GM23248 (cell line): ENCODE measurements around the gene SIK2. TPM values are rescaled to one million over a fixed set of nuclear protein-coding genes. Genes with fewer than 3 reads are reported as not detected.

ENCODE experiments used
- DNase-seq: peaks from one replicate; pipeline ENCODE4 v3.0.0-alpha.2; 2015
- H2AFZ ChIP-seq: fragments of 200-600 bp; sonication (generic); 2 replicates; pipeline ENCODE4 v1.6.1; 2016; ENCODE audit warnings: antibody characterized with exemption
- H3F3A ChIP-seq: fragments of 200-600 bp; sonication (generic); 2 replicates; pipeline ENCODE4 v1.6.1; 2016; ENCODE audit warnings: mild to moderate bottlenecking, antibody characterized with exemption, mixed run types; ENCODE audit not compliant: insufficient read depth
- H3K27ac ChIP-seq: fragments of 200-600 bp; sonication (generic); 2 replicates; pipeline ENCODE4 v1.5.1; 2016; ENCODE audit warnings: mild to moderate bottlenecking
- H3K27me3 ChIP-seq: fragments of 200-600 bp; sonication (generic); replicated peaks from 2 replicates; pipeline ENCODE4 v1.6.1; 2016; ENCODE audit warnings: mild to moderate bottlenecking; ENCODE audit not compliant: insufficient read depth
- H3K36me3 ChIP-seq: fragments of 200-600 bp; sonication (generic); 2 replicates; pipeline ENCODE4 v1.6.1; 2016; ENCODE audit warnings: low read depth, mild to moderate bottlenecking
- H3K4me1 ChIP-seq: fragments of 200-600 bp; sonication (generic); 2 replicates; pipeline ENCODE4 v1.6.1; 2016; ENCODE audit warnings: mild to moderate bottlenecking; ENCODE audit not compliant: insufficient read depth
- H3K4me2 ChIP-seq: fragments of 200-600 bp; sonication (generic); one replicate; pipeline ENCODE4 v1.6.1; 2016; ENCODE audit warnings: mild to moderate bottlenecking; ENCODE audit not compliant: unreplicated experiment
- H3K4me3 ChIP-seq: fragments of 200-600 bp; sonication (generic); 2 replicates; pipeline ENCODE4 v1.5.1; 2016; ENCODE audit warnings: mild to moderate bottlenecking
- H3K79me2 ChIP-seq: fragments of 200-600 bp; sonication (generic); 2 replicates; pipeline ENCODE4 v1.6.1; 2016; ENCODE audit warnings: mild to moderate bottlenecking; ENCODE audit not compliant: insufficient read depth
- H3K9ac ChIP-seq: fragments of 200-600 bp; sonication (generic); 2 replicates; pipeline ENCODE4 v1.6.1; 2016; ENCODE audit warnings: mild to moderate bottlenecking
- H3K9me2 ChIP-seq: fragments of 200-600 bp; sonication (generic); 2 replicates; pipeline ENCODE4 v1.6.1; 2016; ENCODE audit warnings: mixed run types, mild to moderate bottlenecking, moderate library complexity; ENCODE audit not compliant: insufficient read depth
- H3K9me3 ChIP-seq: fragments of 200-600 bp; sonication (generic); one replicate; pipeline ENCODE4 v1.6.1; 2017; ENCODE audit warnings: low read depth
- H4K20me1 ChIP-seq: fragments of 200-600 bp; sonication (generic); 2 replicates; pipeline ENCODE4 v1.6.0; 2016; ENCODE audit not compliant: insufficient read depth
- EZH2 ChIP-seq: fragments of 200-600 bp; sonication (generic); IDR thresholded peaks from 2 replicates; pipeline ENCODE4 v1.6.1; 2018; ENCODE audit warnings: antibody characterized with exemption, mild to moderate bottlenecking; ENCODE audit not compliant: insufficient read depth, poor library complexity, severe bottlenecking
- EZH2phosphoT487 ChIP-seq: fragments of 200-600 bp; sonication (generic); IDR thresholded peaks from 2 replicates; pipeline ENCODE4 v1.6.1; 2018; ENCODE audit warnings: antibody characterized with exemption, moderate library complexity, mild to moderate bottlenecking, low read depth; ENCODE audit not compliant: insufficient read depth
- WGBS, 2 experiments: methylation state at CpG; one replicate each; pipeline ENCODE4 v1.1.6; 2015 to 2017; ENCODE audit warnings: low lambda C conversion rate in 2 of 2, low coverage in 1 of 2; ENCODE audit errors: missing lambda C conversion rate in 2 of 2; 5-methylcytosine and 5-hydroxymethylcytosine counted together
- in situ Hi-C: fragments of 300-500 bp; cut with MboI; formaldehyde crosslinking; loops from 2 replicates; pipeline ENCODE4 v1.15.0; 2020
- polyA plus RNA-seq: library from polyadenylated mRNA; unstranded; fragments of >200 nt; fragmentation: Nextera tagmentation; extraction: Ambion mirVana; gene quantifications from 2 replicates; pipeline ENCODE4 v1.2.1, GENCODE V29; 2016
- total RNA-seq: library from RNA; depleted of rRNA; stranded (reverse); fragments of >200 nt; shearing (Covaris generic); gene quantifications from 2 replicates; pipeline ENCODE4 v1.2.3, GENCODE V29; 2014

SIK2 gene
- total and polyA plus RNA-seq, 2 experiments from 2014 or later, result 5.9 to 14.8 TPM

DNA sequence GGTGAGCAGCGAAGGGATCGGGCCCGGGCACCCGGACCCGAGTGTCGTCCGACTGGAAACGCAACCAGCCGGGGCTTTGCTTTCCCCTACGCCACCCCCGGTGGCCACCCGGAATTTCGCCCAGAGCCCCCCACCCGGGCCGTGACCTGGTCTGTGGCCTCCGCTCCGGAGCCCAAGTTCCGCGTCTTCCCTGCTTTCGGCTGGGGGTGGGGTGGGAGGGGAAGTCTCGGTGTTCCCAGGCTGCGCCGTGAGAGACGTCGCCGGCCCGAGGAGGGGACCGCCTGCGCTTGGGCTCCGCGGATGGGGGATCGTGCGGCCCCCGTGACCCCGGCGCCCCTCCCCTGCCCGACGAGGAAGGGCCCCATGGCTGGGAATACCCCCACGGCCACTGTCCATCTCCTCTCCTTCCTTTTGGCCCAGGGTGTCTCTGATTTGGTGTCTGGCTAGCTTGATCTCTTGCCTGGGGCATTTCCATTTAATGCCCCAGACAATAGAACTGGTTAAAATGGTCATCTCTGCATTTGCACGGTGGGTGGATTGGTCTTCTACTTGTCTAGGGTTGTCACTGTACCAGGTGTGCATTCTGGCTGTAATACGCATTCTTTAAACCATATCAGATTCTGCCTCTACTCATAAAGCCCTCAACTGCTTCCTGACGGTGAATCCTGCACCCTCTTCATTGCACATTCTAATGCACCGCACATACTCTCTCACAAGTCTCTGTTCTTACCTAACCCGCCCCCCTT, 789 bp downstream of the SIK2 start:
- Histone ChIP-seq H3K27ac (peak overlapping the region; percentile 84), H3K4me3 (peak overlapping the region; percentile 84), H3K4me2 (peak overlapping the region; percentile 96), H3K36me3 (no peaks in the 10 kb centered on the region; the same call in 1 of the 2 replicates), H3K9me2 (no peaks in the 10 kb centered on the region), H3K27me3 (no peaks in the 10 kb centered on the region), H2AFZ (peak overlapping the region; percentile 56), H3K9me3 (no peaks in the 10 kb centered on the region), H3F3A (peaks cover 20% of the 10 kb centered on the region), H3K4me1 (peaks cover 47% of the 10 kb centered on the region), H4K20me1 (peaks cover 4% of the 10 kb centered on the region; the same call in 1 of the 2 replicates), H3K79me2 (peaks cover 56% of the 10 kb centered on the region), H3K9ac (peak overlapping the region; percentile 94)
- 0 to 1% methylated on average over 16 to 29 of the region's 44 CpGs for WGBS, 2 experiments
- peak; percentile 64 for DNase-seq
- TF ChIP-seq EZH2phosphoT487 (no peak), EZH2 (no peak)
- in situ Hi-C loops, result no loop called here

DNA sequence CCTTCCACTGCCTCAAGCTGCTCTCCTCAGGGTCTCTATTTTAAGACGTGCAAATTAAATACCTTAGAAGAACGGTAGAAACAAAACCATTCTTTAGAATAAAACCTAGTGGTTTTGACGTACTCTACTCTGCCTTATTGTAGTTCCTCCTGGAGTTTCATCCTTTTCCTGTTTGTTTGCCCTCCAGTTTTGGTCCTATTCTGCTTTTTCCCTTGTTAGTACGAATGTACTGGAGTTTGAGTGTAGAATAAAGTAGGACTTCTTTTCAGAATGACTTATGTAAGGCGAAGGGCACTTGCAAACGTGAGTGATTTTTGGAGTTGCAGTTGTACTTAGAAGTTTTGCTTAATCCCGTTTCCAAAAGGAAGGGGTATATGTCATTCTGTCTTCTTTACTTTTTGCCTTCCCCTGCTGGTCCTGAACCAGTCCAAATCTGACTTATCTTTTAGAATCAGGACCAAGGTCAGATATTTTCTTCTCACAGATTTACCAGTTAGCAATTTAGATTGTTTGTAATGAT, 1.4 kb downstream of the SIK2 start:
- Histone ChIP-seq H3K4me1 (peaks cover 42% of the 10 kb centered on the region), H3K4me2 (peak overlapping the region; percentile 96), H3K27me3 (no peaks in the 10 kb centered on the region), H3K27ac (peak overlapping the region; percentile 84), H3F3A (peaks cover 18% of the 10 kb centered on the region), H3K36me3 (no peaks in the 10 kb centered on the region; the same call in 1 of the 2 replicates), H3K79me2 (peaks cover 62% of the 10 kb centered on the region), H3K9ac (peak overlapping the region; percentile 94), H2AFZ (no peak overlapping the region), H4K20me1 (peaks cover 4% of the 10 kb centered on the region; the same call in 1 of the 2 replicates), H3K4me3 (peak overlapping the region; percentile 84), H3K9me2 (no peaks in the 10 kb centered on the region), H3K9me3 (no peaks in the 10 kb centered on the region)
- WGBS, 2 experiments, result 1 to 3% methylated on average over 7 of the region's 7 CpGs
- DNase-seq, result peak; percentile 50
- no peak for TF ChIP-seq EZH2phosphoT487
- no peak for TF ChIP-seq EZH2
- in situ Hi-C loops, result no loop called here

DNA sequence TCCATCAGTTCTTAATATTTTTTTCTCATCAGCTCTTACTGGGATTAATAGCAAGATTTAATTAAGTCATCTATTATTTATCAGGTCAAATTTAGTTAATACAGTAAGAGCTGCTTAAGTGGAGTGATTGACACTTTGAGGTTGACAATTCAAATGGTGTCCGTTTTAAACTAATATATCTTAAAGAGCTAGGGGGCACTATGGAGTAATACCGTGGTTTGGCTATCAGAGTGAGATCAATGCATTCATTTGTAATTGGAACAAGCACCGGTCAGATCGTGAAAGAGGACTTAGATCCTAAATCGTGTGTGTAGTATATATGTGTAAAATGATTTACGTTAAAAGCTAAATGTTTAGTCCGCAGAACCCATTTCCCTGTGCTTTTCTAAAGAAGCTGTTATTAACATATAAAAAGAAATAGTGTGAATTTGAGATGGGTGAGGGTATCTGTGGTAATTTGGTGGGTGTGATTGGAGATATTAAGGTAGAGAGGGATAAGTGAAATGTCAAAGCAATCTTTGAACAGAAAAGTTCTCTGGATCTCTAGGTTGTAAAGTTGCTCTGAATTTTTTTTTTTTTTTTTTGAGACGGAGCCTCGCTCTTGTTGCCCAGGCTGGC, 2.3 kb downstream of the SIK2 start:
- H2AFZ ChIP-seq, result no peak overlapping the region
- TF ChIP-seq EZH2 (no peak), EZH2phosphoT487 (no peak)
- H3K36me3 ChIP-seq, result no peaks in the 10 kb centered on the region; the same call in 1 of the 2 replicates
- in situ Hi-C loops, result no loop called here
- peaks cover 15% of the 10 kb centered on the region; the same call in 1 of the 2 replicates for H3F3A ChIP-seq
- no peaks in the 10 kb centered on the region for H3K9me3 ChIP-seq
- H3K27me3 ChIP-seq, result no peaks in the 10 kb centered on the region
- H3K27ac ChIP-seq, result no peak overlapping the region; the same call in 1 of the 2 replicates
- WGBS, 2 experiments, result 17 to 20% methylated on average over 9 of the region's 9 CpGs
- peak overlapping the region; percentile 94 for H3K9ac ChIP-seq
- peak; percentile 70 for DNase-seq
- peaks cover 38% of the 10 kb centered on the region for H3K4me1 ChIP-seq
- peak overlapping the region; percentile 84 for H3K4me3 ChIP-seq
- H3K79me2 ChIP-seq, result peaks cover 70% of the 10 kb centered on the region
- no peaks in the 10 kb centered on the region for H3K9me2 ChIP-seq
- H3K4me2 ChIP-seq, result peak overlapping the region; percentile 96
- peaks cover 4% of the 10 kb centered on the region; the same call in 1 of the 2 replicates for H4K20me1 ChIP-seq

DNA sequence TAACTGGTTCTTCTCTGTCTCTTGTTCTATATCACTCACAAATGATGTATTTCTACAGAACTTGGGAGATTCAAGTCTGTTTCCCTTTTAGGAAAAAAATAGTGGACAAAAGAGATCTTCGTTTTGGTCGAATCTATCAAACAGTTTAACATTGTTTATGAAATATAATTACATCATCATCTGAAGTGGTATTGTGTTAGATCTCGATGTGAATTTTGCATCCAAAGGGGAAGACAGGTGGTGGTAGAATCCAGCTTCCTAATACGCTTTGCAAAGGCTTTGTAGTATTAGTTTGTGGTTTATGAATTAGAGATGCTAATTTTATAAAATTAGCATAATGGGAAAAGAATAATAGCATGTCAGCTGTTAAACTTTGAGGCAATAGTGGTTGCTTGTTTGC, 3.4 kb downstream of the SIK2 start:
- 53 to 67% methylated on average over 4 of the region's 4 CpGs for WGBS, 2 experiments
- no peak for DNase-seq
- Histone ChIP-seq H4K20me1 (peaks cover 4% of the 10 kb centered on the region; the same call in 1 of the 2 replicates), H3K27me3 (no peaks in the 10 kb centered on the region), H3F3A (peaks cover 15% of the 10 kb centered on the region; the same call in 1 of the 2 replicates), H3K9ac (0 out of 2 replicates have a peak overlapping the region, but pooled peaks have one; percentile 19), H3K4me2 (peak overlapping the region; percentile 96), H3K27ac (no peak overlapping the region), H3K79me2 (peaks cover 82% of the 10 kb centered on the region), H3K9me2 (no peaks in the 10 kb centered on the region), H3K36me3 (no peaks in the 10 kb centered on the region; the same call in 1 of the 2 replicates), H3K9me3 (no peaks in the 10 kb centered on the region), H3K4me3 (peak overlapping the region; percentile 84; the same call in 1 of the 2 replicates), H2AFZ (no peak overlapping the region), H3K4me1 (peaks cover 38% of the 10 kb centered on the region)
- in situ Hi-C loops, result no loop called here
- TF ChIP-seq EZH2 (no peak), EZH2phosphoT487 (no peak)
